ENCODE measurements around the gene SLC25A42. TPM values are rescaled to one million over a fixed set of nuclear protein-coding genes. Genes with fewer than 3 reads are reported as not detected.

Gene SLC25A42
- total and polyA plus RNA-seq, 2 of the 13 experiments (the other 11 are each of a cell fraction or from before 2014, with no cell fraction given), result 12.8 to 18.3 TPM

GRCh38 chr19:19063183-19064097, at the start of gene SLC25A42 (continued):
- TF ChIP-seq, protein P1, sequence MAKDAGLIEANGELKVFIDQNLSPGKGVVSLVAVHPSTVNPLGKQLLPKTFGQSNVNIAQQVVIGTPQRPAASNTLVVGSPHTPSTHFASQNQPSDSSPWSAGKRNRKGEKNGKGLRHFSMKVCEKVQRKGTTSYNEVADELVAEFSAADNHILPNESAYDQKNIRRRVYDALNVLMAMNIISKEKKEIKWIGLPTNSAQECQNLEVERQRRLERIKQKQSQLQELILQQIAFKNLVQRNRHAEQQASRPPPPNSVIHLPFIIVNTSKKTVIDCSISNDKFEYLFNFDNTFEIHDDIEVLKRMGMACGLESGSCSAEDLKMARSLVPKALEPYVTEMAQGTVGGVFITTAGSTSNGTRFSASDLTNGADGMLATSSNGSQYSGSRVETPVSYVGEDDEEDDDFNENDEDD (CRISPR knock-in tag; IDR thresholded peaks at IDR 0.05; ENCODE audit: borderline replicate concordance), result peak; percentile 78; the same call in 1 of the 2 replicates
- no peak for TF ChIP-seq HOXA7 (CRISPR knock-in tag; IDR thresholded peaks at IDR 0.05)
- peak; percentile 37; the same call in 1 of the 2 replicates for TF ChIP-seq ZSCAN31 (CRISPR knock-in tag; IDR thresholded peaks at IDR 0.05; ENCODE audit: low read depth)
- TF ChIP-seq, protein P2, sequence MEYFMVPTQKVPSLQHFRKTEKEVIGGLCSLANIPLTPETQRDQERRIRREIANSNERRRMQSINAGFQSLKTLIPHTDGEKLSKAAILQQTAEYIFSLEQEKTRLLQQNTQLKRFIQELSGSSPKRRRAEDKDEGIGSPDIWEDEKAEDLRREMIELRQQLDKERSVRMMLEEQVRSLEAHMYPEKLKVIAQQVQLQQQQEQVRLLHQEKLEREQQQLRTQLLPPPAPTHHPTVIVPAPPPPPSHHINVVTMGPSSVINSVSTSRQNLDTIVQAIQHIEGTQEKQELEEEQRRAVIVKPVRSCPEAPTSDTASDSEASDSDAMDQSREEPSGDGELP (IDR thresholded peaks at IDR 0.05; ENCODE audit: borderline replicate concordance, low read depth), result no peak; the same call in 1 of the 2 replicates
- peak; percentile 38; the same call in 1 of the 2 replicates for TF ChIP-seq BRD4 (CRISPR knock-in tag; IDR thresholded peaks at IDR 0.05)
- peak; percentile 20; the same call in 1 of the 2 replicates for TF ChIP-seq CBFB (CRISPR knock-in tag; IDR thresholded peaks at IDR 0.05)
- peak; percentile 82 for TF ChIP-seq RBFOX2 (IDR thresholded peaks at IDR 0.05; ENCODE audit: low read depth, low read length)
- TF ChIP-seq ZNF629 (CRISPR knock-in tag; conservative IDR thresholded peaks at IDR 0.05), result 0 out of 2 replicates have a peak, but pooled peaks have one; percentile 25
- TF ChIP-seq ZNF33B (CRISPR knock-in tag; IDR thresholded peaks at IDR 0.05), result 0 out of 2 replicates have a peak, but pooled peaks have one; percentile 26
- peak; percentile 5; the same call in 1 of the 2 replicates for TF ChIP-seq NCOA2 (CRISPR knock-in tag; IDR thresholded peaks at IDR 0.05)
- TF ChIP-seq CENPT (CRISPR knock-in tag; IDR thresholded peaks at IDR 0.05; ENCODE audit: low read depth), result 0 out of 2 replicates have a peak, but pooled peaks have one; percentile 42
- TF ChIP-seq ZNF549 (CRISPR knock-in tag; IDR thresholded peaks at IDR 0.05), result no peak
- no peak for TF ChIP-seq CSRNP2 (CRISPR knock-in tag; conservative IDR thresholded peaks at IDR 0.05; ENCODE audit: low read depth)
- TF ChIP-seq ZC3H4 (CRISPR knock-in tag; IDR thresholded peaks at IDR 0.05; ENCODE audit: borderline replicate concordance), result no peak
- peak; percentile 88; the same call in 1 of the 2 replicates for TF ChIP-seq SMAD1 (CRISPR knock-in tag; IDR thresholded peaks at IDR 0.05; ENCODE audit: borderline replicate concordance, low read depth)
- TF ChIP-seq SAP130 (CRISPR knock-in tag; IDR thresholded peaks at IDR 0.05; ENCODE audit: low read depth), result peak; percentile 80
- TF ChIP-seq TRIM24 (CRISPR knock-in tag; IDR thresholded peaks at IDR 0.05), result no peak
- no peak for TF ChIP-seq NONO (IDR thresholded peaks at IDR 0.05)
- TF ChIP-seq NONO (CRISPR knock-in tag; conservative IDR thresholded peaks at IDR 0.05), result peak; percentile 79
- TF ChIP-seq ZHX1 (CRISPR knock-in tag; IDR thresholded peaks at IDR 0.05; ENCODE audit: low read depth), result peak; percentile 86
- no peak for TF ChIP-seq CAMTA2 (CRISPR knock-in tag; IDR thresholded peaks at IDR 0.05; ENCODE audit: borderline replicate concordance)
- TF ChIP-seq ZNF766 (CRISPR knock-in tag; IDR thresholded peaks at IDR 0.05; ENCODE audit: borderline replicate concordance), result no peak
- 0 out of 2 replicates have a peak, but pooled peaks have one; percentile 45 for TF ChIP-seq KLF6 (CRISPR knock-in tag; IDR thresholded peaks at IDR 0.05)
- peak; percentile 65 for TF ChIP-seq ZNF543 (CRISPR knock-in tag; IDR thresholded peaks at IDR 0.05)

Measured in HepG2 (cell line).